NCI-H226 (cell line): Measurements from ENCODE around the gene TAF11L13.

Experiments
- DNase-seq: peaks from one replicate; pipeline ENCODE4 v3.0.0-alpha.2; 2015

TAF11L13 gene

DNA sequence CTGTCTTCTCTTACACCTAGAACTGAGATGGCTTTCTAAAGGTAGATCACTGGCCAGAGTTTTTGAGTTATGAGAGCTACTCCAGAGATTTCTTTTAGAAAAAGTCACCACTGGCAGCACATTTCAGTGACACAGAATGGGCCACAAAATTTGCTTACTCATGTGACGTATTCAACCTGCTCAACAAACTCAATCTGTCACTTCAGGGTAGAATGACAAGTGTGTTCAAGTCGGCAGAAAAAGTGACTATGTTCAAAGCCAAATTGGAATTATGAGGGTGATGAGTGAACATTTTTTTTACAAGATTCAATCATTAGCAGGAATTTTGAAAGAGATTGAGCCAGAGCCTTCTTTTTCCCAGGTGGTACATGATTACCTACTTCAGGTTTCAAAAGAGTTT lies 48.8 kb downstream of the TAF11L13 start:
- DNase-seq, result no peak
